NCI-H446 (cell line): ENCODE results near the gene PFDN2.
"Not testable (repeated sequence)": the region's sequence is repeated elsewhere in the genome, so short reads cannot be mapped to it uniquely, and the experiment has no call there.

Experiments used
- DNase-seq, 2 experiments: peaks; one replicate each; lab custom pipeline; 2025; lab: John Stamatoyannopoulos, UW

Gene PFDN2

GRCh38 chr1:161138431-161138830 is 20.6 kb upstream of the PFDN2 start:
- no peak for DNase-seq

GRCh38 chr1:161137881-161138280 is 20.0 kb upstream of the PFDN2 start:
- DNase-seq = no peak

- no peak for DNase-seq
Measured at GRCh38 chr1:161133220-161133740, 15.4 kb upstream of the PFDN2 start.

- DNase-seq = peak; percentile 87 to 98
Measured at GRCh38 chr1:161132410-161133219, 14.8 kb upstream of the PFDN2 start, which contains the start of gene DEDD. Gene DEDD (minus strand): TSS chr1:161132667. CDS start chr1:161124462, 8,205 bp downstream.

GRCh38 chr1:161131523-161132409 is 13.9 kb upstream of the PFDN2 start:
- DNase-seq = no peak

- DNase-seq = no peak
Measured at GRCh38 chr1:161130266-161130665, 12.4 kb upstream of the PFDN2 start.

- no peak for DNase-seq
Measured at GRCh38 chr1:161128591-161129420, 11.0 kb upstream of the PFDN2 start.

- no peak for DNase-seq
Measured at GRCh38 chr1:161127649-161128048, 9.8 kb upstream of the PFDN2 start.

- DNase-seq = no peak
Measured at GRCh38 chr1:161122967-161123366, 5.1 kb upstream of the PFDN2 start.

- DNase-seq = no peak
Measured at GRCh38 chr1:161121834-161122233, 4.0 kb upstream of the PFDN2 start.

- DNase-seq = no peak
Measured at GRCh38 chr1:161121042-161121650, 3.3 kb upstream of the PFDN2 start.

- peak in 1 of 2 experiments; percentile 13 for DNase-seq
Measured at GRCh38 chr1:161119092-161119903, 1.5 kb upstream of the PFDN2 start.

- DNase-seq = not testable (repeated sequence)
Measured at GRCh38 chr1:161115961-161116360, 1.9 kb downstream of the PFDN2 start.

- DNase-seq = no peak
Measured at GRCh38 chr1:161115132-161115711, 2.6 kb downstream of the PFDN2 start.

GRCh38 chr1:161114556-161114955 is 3.3 kb downstream of the PFDN2 start:
- DNase-seq = no peak

- DNase-seq = no peak
Measured at GRCh38 chr1:161113915-161114314, 3.9 kb downstream of the PFDN2 start.

GRCh38 chr1:161111527-161111926 is 6.3 kb downstream of the PFDN2 start:
- no peak for DNase-seq

- no peak for DNase-seq
Measured at GRCh38 chr1:161111117-161111516, 6.7 kb downstream of the PFDN2 start.

- DNase-seq = no peak
Measured at GRCh38 chr1:161106431-161106830, 11.4 kb downstream of the PFDN2 start.

- DNase-seq = no peak
Measured at GRCh38 chr1:161100556-161100955, 17.3 kb downstream of the PFDN2 start.
